Loucy (cell line): ENCODE results near the gene GATA5.

Experiments used
- H2AFZ ChIP-seq: fragments of 200-600 bp; sonication (generic); 2 replicates; pipeline ENCODE4 v1.6.0; 2016; ENCODE audit warnings: antibody characterized with exemption, mild to moderate bottlenecking, low read length, moderate library complexity
- H3F3A ChIP-seq: fragments of 200-600 bp; 2 replicates; pipeline ENCODE4 v1.6.0; 2016; ENCODE audit warnings: antibody characterized with exemption, low read depth, mild to moderate bottlenecking
- H3K27me3 ChIP-seq: fragments of 200-600 bp; sonication (generic); 2 replicates; pipeline ENCODE4 v1.6.1; 2014; ENCODE audit warnings: low read length, mild to moderate bottlenecking; ENCODE audit not compliant: insufficient read depth, poor library complexity, severe bottlenecking
- H3K36me3 ChIP-seq: fragments of 200-600 bp; sonication (generic); 2 replicates; pipeline ENCODE4 v1.6.1; 2016; ENCODE audit warnings: low read length; ENCODE audit not compliant: insufficient read depth
- H3K4me1 ChIP-seq: fragments of 200-600 bp; sonication (generic); 2 replicates; pipeline ENCODE4 v1.5.1; 2014; ENCODE audit warnings: low read length, mild to moderate bottlenecking; ENCODE audit not compliant: insufficient read depth, poor library complexity, severe bottlenecking
- H3K4me2 ChIP-seq: fragments of 200-600 bp; sonication (generic); 2 replicates; pipeline ENCODE4 v1.6.0; 2014; ENCODE audit warnings: antibody characterized with exemption, low read length, low read depth, mild to moderate bottlenecking; ENCODE audit not compliant: poor library complexity, severe bottlenecking
- H3K4me3 ChIP-seq: fragments of 200-600 bp; sonication (generic); 2 replicates; pipeline ENCODE4 v1.5.1; 2014; ENCODE audit warnings: low read length, mild to moderate bottlenecking, mixed read lengths; ENCODE audit not compliant: poor library complexity, severe bottlenecking
- H3K79me2 ChIP-seq: fragments of 200-600 bp; sonication (generic); 2 replicates; pipeline ENCODE4 v1.6.1; 2014; ENCODE audit warnings: low read length; ENCODE audit not compliant: insufficient read depth
- H3K9ac ChIP-seq: fragments of 200-600 bp; sonication (generic); 2 replicates; pipeline ENCODE4 v1.6.0; 2014; ENCODE audit warnings: mild to moderate bottlenecking, low read depth, low read length, moderate library complexity; ENCODE audit not compliant: poor library complexity, severe bottlenecking
- H3K9me2 ChIP-seq: fragments of 200-600 bp; sonication (generic); replicated peaks from 2 replicates; pipeline ENCODE4 v1.6.1; 2016; ENCODE audit warnings: low read depth, low read length, mixed read lengths
- H3K9me3 ChIP-seq: fragments of 200-600 bp; sonication (generic); 2 replicates; pipeline ENCODE4 v1.6.1; 2014; ENCODE audit warnings: mild to moderate bottlenecking, antibody characterized with exemption, low read length, low read depth; ENCODE audit not compliant: insufficient read depth
- H4K20me1 ChIP-seq: fragments of 200-600 bp; sonication (generic); 2 replicates; pipeline ENCODE4 v1.6.0; 2014; ENCODE audit warnings: antibody characterized with exemption, low read length, mild to moderate bottlenecking; ENCODE audit not compliant: insufficient read depth, poor library complexity, severe bottlenecking
- EZH2phosphoT487 ChIP-seq: fragments of 200-600 bp; IDR thresholded peaks from 2 replicates; pipeline ENCODE4 v1.6.1; 2018; ENCODE audit warnings: antibody characterized with exemption, mild to moderate bottlenecking, moderate library complexity, borderline replicate concordance
- TF ChIP-seq, protein P1 (sequence below): fragments of 200-600 bp; sonication (generic); conservative IDR thresholded peaks from 2 replicates; pipeline ENCODE4 v1.5.1; 2014; ENCODE audit warnings: mild to moderate bottlenecking, antibody characterized with exemption, low read length

GATA5 gene

DNA sequence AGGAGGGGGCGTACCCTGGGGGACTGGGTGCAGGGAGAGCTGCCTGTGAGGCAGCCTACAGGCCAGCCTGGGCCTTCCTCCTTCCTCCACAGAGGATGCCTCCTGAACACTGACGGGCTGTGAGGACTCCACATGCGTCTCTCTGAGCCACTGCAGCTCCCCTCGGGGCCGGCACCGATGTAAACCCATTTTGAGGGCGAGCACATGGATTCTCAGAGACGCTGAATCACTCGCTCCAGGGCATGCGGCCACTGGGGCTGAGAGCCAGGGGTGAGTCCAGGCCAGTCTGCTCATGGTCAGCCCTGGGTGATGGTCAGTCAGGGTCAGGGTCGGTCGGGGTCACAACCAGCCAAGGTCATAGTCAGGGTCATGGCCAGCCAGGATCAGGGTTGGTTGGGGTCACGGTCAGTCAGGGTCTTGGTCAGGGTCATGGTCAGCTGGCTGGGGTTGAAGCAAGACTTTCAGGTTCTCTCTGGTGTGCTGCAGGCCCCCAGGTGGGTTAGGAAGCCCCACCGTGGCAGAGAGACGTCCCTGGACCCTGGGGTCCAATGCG lies 33.7 kb downstream of the GATA5 start:
- Histone ChIP-seq H4K20me1 (no peaks in the 10 kb centered on the region), H3K4me1 (no peaks in the 10 kb centered on the region), H3K9ac (no peak overlapping the region), H3K27me3 (no peaks in the 10 kb centered on the region), H3K36me3 (no peaks in the 10 kb centered on the region), H3K9me3 (no peaks in the 10 kb centered on the region), H3K79me2 (no peaks in the 10 kb centered on the region), H3K9me2 (no peaks in the 10 kb centered on the region), H3K4me2 (no peak overlapping the region), H3F3A (no peaks in the 10 kb centered on the region), H3K4me3 (no peak overlapping the region), H2AFZ (no peak overlapping the region)
- TF ChIP-seq, protein P1, sequence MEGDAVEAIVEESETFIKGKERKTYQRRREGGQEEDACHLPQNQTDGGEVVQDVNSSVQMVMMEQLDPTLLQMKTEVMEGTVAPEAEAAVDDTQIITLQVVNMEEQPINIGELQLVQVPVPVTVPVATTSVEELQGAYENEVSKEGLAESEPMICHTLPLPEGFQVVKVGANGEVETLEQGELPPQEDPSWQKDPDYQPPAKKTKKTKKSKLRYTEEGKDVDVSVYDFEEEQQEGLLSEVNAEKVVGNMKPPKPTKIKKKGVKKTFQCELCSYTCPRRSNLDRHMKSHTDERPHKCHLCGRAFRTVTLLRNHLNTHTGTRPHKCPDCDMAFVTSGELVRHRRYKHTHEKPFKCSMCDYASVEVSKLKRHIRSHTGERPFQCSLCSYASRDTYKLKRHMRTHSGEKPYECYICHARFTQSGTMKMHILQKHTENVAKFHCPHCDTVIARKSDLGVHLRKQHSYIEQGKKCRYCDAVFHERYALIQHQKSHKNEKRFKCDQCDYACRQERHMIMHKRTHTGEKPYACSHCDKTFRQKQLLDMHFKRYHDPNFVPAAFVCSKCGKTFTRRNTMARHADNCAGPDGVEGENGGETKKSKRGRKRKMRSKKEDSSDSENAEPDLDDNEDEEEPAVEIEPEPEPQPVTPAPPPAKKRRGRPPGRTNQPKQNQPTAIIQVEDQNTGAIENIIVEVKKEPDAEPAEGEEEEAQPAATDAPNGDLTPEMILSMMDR, result no peak
- TF ChIP-seq EZH2phosphoT487, result no peak

GRCh38 chr20:62439218-62439617 lies 36.6 kb downstream of the GATA5 start:
- Histone ChIP-seq H3K4me3 (no peak overlapping the region), H3K27me3 (no peaks in the 10 kb centered on the region), H3K9me3 (no peaks in the 10 kb centered on the region), H2AFZ (no peak overlapping the region), H3F3A (no peaks in the 10 kb centered on the region), H3K4me1 (no peaks in the 10 kb centered on the region), H3K36me3 (no peaks in the 10 kb centered on the region), H3K9me2 (no peaks in the 10 kb centered on the region), H3K9ac (no peak overlapping the region), H3K4me2 (no peak overlapping the region), H3K79me2 (no peaks in the 10 kb centered on the region), H4K20me1 (no peaks in the 10 kb centered on the region)
- TF ChIP-seq EZH2phosphoT487, result no peak
- TF ChIP-seq, protein P1, result no peak

GRCh38 chr20:62437927-62438326 lies 37.9 kb downstream of the GATA5 start:
- Histone ChIP-seq H3K9ac (no peak overlapping the region), H3K4me3 (no peak overlapping the region), H3K4me1 (no peaks in the 10 kb centered on the region), H3K4me2 (no peak overlapping the region), H4K20me1 (no peaks in the 10 kb centered on the region), H3K36me3 (no peaks in the 10 kb centered on the region), H3K79me2 (no peaks in the 10 kb centered on the region), H3K27me3 (no peaks in the 10 kb centered on the region), H2AFZ (no peak overlapping the region), H3K9me3 (no peaks in the 10 kb centered on the region), H3F3A (no peaks in the 10 kb centered on the region), H3K9me2 (no peaks in the 10 kb centered on the region)
- TF ChIP-seq EZH2phosphoT487, result no peak
- TF ChIP-seq, protein P1, result no peak
